ENCODE results near the gene FOSL2. TPM values are rescaled to one million over a fixed set of nuclear protein-coding genes. Genes with fewer than 3 reads are reported as not detected.

FOSL2 gene
- total RNA-seq, 1 experiment from 2014 or later = 44.8 TPM

DNA sequence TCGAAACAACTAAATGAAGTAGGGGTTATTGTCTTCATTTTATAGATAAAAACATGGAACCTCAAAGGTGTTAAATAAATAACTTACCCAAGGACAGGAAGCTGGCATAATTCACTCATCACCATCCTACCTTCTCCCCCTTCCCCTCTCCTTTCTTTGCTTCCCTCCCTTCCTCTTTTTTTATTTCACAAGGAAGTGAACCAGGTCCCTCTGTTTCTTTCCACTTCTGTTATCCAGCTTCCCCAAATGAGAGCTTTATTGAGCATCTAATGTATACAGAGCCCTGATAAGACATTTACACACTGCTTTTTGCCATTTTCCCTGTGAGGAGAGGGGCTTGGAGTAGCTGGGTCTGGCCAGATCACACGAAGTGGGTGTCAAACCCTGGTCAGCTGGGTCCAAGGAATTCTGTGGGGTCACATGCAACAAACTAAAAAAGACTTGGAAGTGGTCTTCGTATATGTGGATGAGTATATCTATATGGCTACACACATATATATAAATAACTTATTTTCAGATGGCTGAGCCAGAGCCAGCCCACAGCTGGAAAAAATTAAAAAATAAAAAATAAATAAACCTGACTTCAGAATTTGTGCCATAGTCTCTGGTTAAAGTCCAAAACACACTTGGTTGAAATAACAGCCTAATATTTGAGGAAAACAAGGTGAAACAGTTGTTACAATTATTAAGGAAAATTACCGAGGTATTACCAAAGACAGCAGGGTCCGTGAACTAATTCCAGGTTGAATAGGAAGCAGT is 49.3 kb upstream of the FOSL2 start:
- no peak for ATAC-seq
- POLR2A ChIA-PET = no interaction called here
- RAD21 ChIA-PET (ENCODE audit: low non-redundant PET in 1 of 2, low total read pairs in 2 of 2, uncharacterized antibody in 2 of 2, unreplicated experiment in 2 of 2) = no interaction called here
- CTCF ChIA-PET = interaction anchor here (0.6 kb wide), 1 partner anchor 1501 kb away, joined by 4 read pairs; no protein-coding TSS in a partner anchor
- Histone ChIP-seq H3K9me3 (ENCODE audit: control insufficient read depth in 1 of 2, insufficient read depth in 1 of 2, low read depth in 1 of 2, low read length in 2 of 2) (no peaks in the 10 kb centered on the region), H4K20me1 (ENCODE audit: insufficient read depth) (no peaks in the 10 kb centered on the region), H3K4me3 (replicated peaks in 1 of 2; ENCODE audit: low read depth in 1 of 2, low read length in 2 of 2) (no peak overlapping the region), H3K36me3 (ENCODE audit: control insufficient read depth in 1 of 2, insufficient read depth in 2 of 2, low read length in 2 of 2) (no peaks in the 10 kb centered on the region), H3K4me2 (ENCODE audit: low read length) (no peak overlapping the region), H2AFZ (ENCODE audit: low read depth, low read length, poor library complexity, severe bottlenecking) (no peak overlapping the region), H3K4me1 (ENCODE audit: control insufficient read depth in 1 of 2, insufficient read depth in 2 of 2, low read length in 2 of 2) (peaks cover 11 to 20% of the 10 kb centered on the region in 2 experiments), H3K9me2 (ENCODE audit: insufficient read depth) (no peaks in the 10 kb centered on the region), H3K9ac (ENCODE audit: low read length) (no peak overlapping the region), H3K27ac (ENCODE audit: low read depth, low read length) (no peak overlapping the region), H3K79me2 (ENCODE audit: insufficient read depth, low read length) (no peaks in the 10 kb centered on the region), H3K27me3 (ENCODE audit: insufficient read depth, low read length) (no peaks in the 10 kb centered on the region)
- TF ChIP-seq, protein P1, sequence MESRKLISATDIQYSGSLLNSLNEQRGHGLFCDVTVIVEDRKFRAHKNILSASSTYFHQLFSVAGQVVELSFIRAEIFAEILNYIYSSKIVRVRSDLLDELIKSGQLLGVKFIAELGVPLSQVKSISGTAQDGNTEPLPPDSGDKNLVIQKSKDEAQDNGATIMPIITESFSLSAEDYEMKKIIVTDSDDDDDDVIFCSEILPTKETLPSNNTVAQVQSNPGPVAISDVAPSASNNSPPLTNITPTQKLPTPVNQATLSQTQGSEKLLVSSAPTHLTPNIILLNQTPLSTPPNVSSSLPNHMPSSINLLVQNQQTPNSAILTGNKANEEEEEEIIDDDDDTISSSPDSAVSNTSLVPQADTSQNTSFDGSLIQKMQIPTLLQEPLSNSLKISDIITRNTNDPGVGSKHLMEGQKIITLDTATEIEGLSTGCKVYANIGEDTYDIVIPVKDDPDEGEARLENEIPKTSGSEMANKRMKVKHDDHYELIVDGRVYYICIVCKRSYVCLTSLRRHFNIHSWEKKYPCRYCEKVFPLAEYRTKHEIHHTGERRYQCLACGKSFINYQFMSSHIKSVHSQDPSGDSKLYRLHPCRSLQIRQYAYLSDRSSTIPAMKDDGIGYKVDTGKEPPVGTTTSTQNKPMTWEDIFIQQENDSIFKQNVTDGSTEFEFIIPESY (IDR thresholded peaks at IDR 0.05; ENCODE audit: extremely low read depth, insufficient replicate concordance, low read length) = no peak
- TF ChIP-seq CBX3 (IDR thresholded peaks at IDR 0.05; ENCODE audit: low read depth) (no peak), JUND (IDR thresholded peaks at IDR 0.05) (no peak), SRF (IDR thresholded peaks at IDR 0.05; ENCODE audit: low read depth) (no peak), SIN3A (IDR thresholded peaks at IDR 0.05; ENCODE audit: low read depth) (no peak)
- no peak for DNase-seq (ENCODE audit: low read depth, low spot score)
- no TSS peak for BruUV-seq (replicated peaks)
- intact Hi-C loops (cut with micrococcal nuclease) = no loop called here

DNA sequence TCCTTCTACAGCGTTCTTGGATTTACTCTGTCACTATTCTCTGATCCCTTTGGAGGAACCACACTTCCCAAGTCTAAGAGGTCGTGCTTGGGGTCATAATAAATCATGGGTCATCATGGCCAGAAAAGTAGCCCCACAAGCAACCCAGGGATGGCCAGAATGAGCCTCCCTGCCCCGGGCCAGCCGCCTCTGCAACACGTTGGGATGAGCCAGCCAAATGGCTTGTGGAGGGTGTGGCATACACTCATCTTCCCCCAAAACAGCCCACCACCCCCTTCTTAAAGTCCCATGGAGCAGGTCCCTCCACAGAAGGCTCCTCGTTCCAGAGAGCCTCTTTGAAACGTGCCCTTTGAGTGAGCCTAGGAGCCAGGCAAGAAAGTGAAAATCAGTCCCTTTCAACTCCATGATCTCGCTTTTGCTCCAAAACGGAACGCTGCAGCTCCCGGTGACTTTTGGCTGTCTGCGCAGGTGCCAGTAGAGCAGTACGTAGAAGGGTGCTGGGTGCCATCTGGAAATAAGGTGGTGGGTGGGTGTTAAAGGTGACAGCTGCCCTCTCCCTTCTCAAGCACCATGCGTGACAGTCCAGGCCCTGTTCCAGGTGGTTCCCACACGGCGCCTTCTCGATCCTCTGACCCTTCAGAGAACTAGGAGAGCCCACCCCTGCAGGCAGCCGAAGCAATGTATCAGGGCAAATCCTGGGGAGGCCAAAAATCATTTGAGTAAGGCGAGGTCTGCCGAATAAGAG is 48.5 kb upstream of the FOSL2 start:
- Histone ChIP-seq H3K27me3 (ENCODE audit: insufficient read depth, low read length) (no peaks in the 10 kb centered on the region), H3K79me2 (ENCODE audit: insufficient read depth, low read length) (no peaks in the 10 kb centered on the region), H3K36me3 (ENCODE audit: control insufficient read depth in 1 of 2, insufficient read depth in 2 of 2, low read length in 2 of 2) (no peaks in the 10 kb centered on the region), H3K27ac (ENCODE audit: low read depth, low read length) (no peak overlapping the region), H3K4me2 (ENCODE audit: low read length) (no peak overlapping the region), H2AFZ (ENCODE audit: low read depth, low read length, poor library complexity, severe bottlenecking) (no peak overlapping the region), H3K9ac (ENCODE audit: low read length) (no peak overlapping the region), H3K9me2 (ENCODE audit: insufficient read depth) (no peaks in the 10 kb centered on the region), H3K4me1 (ENCODE audit: control insufficient read depth in 1 of 2, insufficient read depth in 2 of 2, low read length in 2 of 2) (peaks cover 4 to 12% of the 10 kb centered on the region in 2 experiments; a peak in 3 of 4 replicates), H4K20me1 (ENCODE audit: insufficient read depth) (no peaks in the 10 kb centered on the region), H3K4me3 (replicated peaks in 1 of 2; ENCODE audit: low read depth in 1 of 2, low read length in 2 of 2) (no peak overlapping the region), H3K9me3 (ENCODE audit: control insufficient read depth in 1 of 2, insufficient read depth in 1 of 2, low read depth in 1 of 2, low read length in 2 of 2) (no peaks in the 10 kb centered on the region)
- ATAC-seq = no peak
- no peak for DNase-seq (ENCODE audit: low read depth, low spot score)
- ChIA-PET CTCF (interaction anchor here (0.6 kb wide), 1 partner anchor 1502 kb away, joined by 4 read pairs; no protein-coding TSS in a partner anchor), RAD21 (ENCODE audit: low non-redundant PET in 1 of 2, low total read pairs in 2 of 2, uncharacterized antibody in 2 of 2, unreplicated experiment in 2 of 2) (no interaction called here), POLR2A (no interaction called here)
- BruUV-seq (replicated peaks) = no TSS peak
- no peak for TF ChIP-seq EGR1 (IDR thresholded peaks at IDR 0.05; ENCODE audit: low read depth)
- TF ChIP-seq JUND (IDR thresholded peaks at IDR 0.05) = no peak
- TF ChIP-seq, protein P2, sequence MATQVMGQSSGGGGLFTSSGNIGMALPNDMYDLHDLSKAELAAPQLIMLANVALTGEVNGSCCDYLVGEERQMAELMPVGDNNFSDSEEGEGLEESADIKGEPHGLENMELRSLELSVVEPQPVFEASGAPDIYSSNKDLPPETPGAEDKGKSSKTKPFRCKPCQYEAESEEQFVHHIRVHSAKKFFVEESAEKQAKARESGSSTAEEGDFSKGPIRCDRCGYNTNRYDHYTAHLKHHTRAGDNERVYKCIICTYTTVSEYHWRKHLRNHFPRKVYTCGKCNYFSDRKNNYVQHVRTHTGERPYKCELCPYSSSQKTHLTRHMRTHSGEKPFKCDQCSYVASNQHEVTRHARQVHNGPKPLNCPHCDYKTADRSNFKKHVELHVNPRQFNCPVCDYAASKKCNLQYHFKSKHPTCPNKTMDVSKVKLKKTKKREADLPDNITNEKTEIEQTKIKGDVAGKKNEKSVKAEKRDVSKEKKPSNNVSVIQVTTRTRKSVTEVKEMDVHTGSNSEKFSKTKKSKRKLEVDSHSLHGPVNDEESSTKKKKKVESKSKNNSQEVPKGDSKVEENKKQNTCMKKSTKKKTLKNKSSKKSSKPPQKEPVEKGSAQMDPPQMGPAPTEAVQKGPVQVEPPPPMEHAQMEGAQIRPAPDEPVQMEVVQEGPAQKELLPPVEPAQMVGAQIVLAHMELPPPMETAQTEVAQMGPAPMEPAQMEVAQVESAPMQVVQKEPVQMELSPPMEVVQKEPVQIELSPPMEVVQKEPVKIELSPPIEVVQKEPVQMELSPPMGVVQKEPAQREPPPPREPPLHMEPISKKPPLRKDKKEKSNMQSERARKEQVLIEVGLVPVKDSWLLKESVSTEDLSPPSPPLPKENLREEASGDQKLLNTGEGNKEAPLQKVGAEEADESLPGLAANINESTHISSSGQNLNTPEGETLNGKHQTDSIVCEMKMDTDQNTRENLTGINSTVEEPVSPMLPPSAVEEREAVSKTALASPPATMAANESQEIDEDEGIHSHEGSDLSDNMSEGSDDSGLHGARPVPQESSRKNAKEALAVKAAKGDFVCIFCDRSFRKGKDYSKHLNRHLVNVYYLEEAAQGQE (IDR thresholded peaks at IDR 0.05; ENCODE audit: low read depth) = no peak
- intact Hi-C loops (cut with micrococcal nuclease) = no loop called here

Measured in HCT116 (cell line).